Heart left ventricle (tissue), 16 donors: Measurements from ENCODE around the gene FBXL14. TPM values are rescaled to one million over a fixed set of nuclear protein-coding genes. Genes with fewer than 3 reads are reported as not detected.

Experiments
- ATAC-seq, 4 donors: fragments of 200-7000 bp; cut with Tn5 transposase; one replicate each; pipeline ENCODE4 v1.9.1; 2020 to 2022; ENCODE audit warnings: moderate library complexity in 4 of 4, mild to moderate bottlenecking in 3 of 4, moderate number of reproducible peaks in 1 of 4
- DNase-seq, 5 donors: peaks; one replicate each; pipeline ENCODE4 v3.0.0-alpha.2; 2020
- H3K27ac ChIP-seq, 12 donors: fragments of 200-600 bp; sonication (generic) in 4 of 12; one replicate each; pipeline versions ENCODE4 v1.5.0 to v1.8.0; 2016 to 2022; ENCODE audit warnings: mild to moderate bottlenecking in 2 of 12
- H3K27me3 ChIP-seq, 9 donors: fragments of 200-600 bp; sonication (generic) in 2 of 9; one replicate each; pipeline versions ENCODE4 v1.5.1 to v1.8.0; 2016 to 2022; ENCODE audit warnings: mild to moderate bottlenecking in 3 of 9
- H3K36me3 ChIP-seq, 9 donors: fragments of 200-600 bp; sonication (generic) in 2 of 9; one replicate each; pipeline versions ENCODE4 v1.5.0 to v1.8.0; 2018 to 2022; ENCODE audit warnings: mild to moderate bottlenecking in 2 of 9
- H3K4me1 ChIP-seq, 12 donors: fragments of 200-600 bp; sonication (generic) in 4 of 12; one replicate each; pipeline versions ENCODE4 v1.5.0 to v1.8.0; 2016 to 2022; ENCODE audit warnings: mild to moderate bottlenecking in 3 of 12
- H3K4me3 ChIP-seq, 12 donors: fragments of 200-600 bp; sonication (generic) in 4 of 12; one replicate each; pipeline versions ENCODE4 v1.5.0 to v1.8.0; 2017 to 2022; ENCODE audit warnings: mild to moderate bottlenecking in 9 of 12, moderate library complexity in 4 of 12
- H3K9me3 ChIP-seq, 12 donors: fragments of 200-600 bp; sonication (generic) in 4 of 12; one replicate each; pipeline versions ENCODE4 v1.5.0 to v1.8.0; 2016 to 2022; ENCODE audit warnings: mild to moderate bottlenecking in 1 of 12
- CTCF ChIP-seq, 12 donors: fragments of 200-600 bp; sonication (generic) in 4 of 12; IDR thresholded peaks; one replicate each; pipeline versions ENCODE4 v1.5.0 to v1.8.0; 2018 to 2022; ENCODE audit warnings: antibody characterized with exemption in 12 of 12, mild to moderate bottlenecking in 5 of 12
- POLR2A ChIP-seq, 2 donors: fragments of 450-650 bp; IDR thresholded peaks; one replicate each; pipeline ENCODE4 v1.6.1; 2017; ENCODE audit warnings: antibody characterized with exemption in 2 of 2, mild to moderate bottlenecking in 2 of 2, moderate library complexity in 2 of 2
- WGBS, 4 donors: extraction: QIAGEN DNeasy Blood & Tissue Kit in 2 of 4; methylation state at CpG; one replicate each; pipeline versions ENCODE4 v1.1.5 to v1.1.7; 2013 to 2018; 5-methylcytosine and 5-hydroxymethylcytosine counted together
- intact Hi-C, 10 donors: fragments of 100-400 bp; cut with DNase I; formaldehyde crosslinking; loops; one replicate each; pipeline versions ENCODE4 v1.11.1 to v1.14.2; 2022
- polyA plus RNA-seq, 2 donors: library from polyadenylated mRNA; stranded (reverse); fragments of 200-250 nt; gene quantifications; one replicate each; pipeline ENCODE4 v1.2.3, GENCODE V29; 2013
- total RNA-seq, 9 donors: library from RNA; depleted of rRNA in 2 of 9; stranded (reverse); fragments of >200 nt in 2 of 9; fragmentation: NEBNext Ultra II Directional in 3 of 9; extraction: Animal tissue kit (Norgen Biotek cat#: 25700) in 3 of 9; gene quantifications; one replicate each; pipeline versions ENCODE4 v1.1.0 to v1.2.4, GENCODE V29; 2016 to 2023
- donor health status: ischemic (EF 13 %, LVEDD 7.1; RV severe dilation, severe dysfunction).
- donor health status: healthy with polysubstance abuse.
- donor health status: DM: no; HTN: yes; CAD: no.
- donor health status: DM: no; HTN: no; CAD: no.
- donor health status: ischemic (EF 25% LVEDD 6.9; RV normal size, moderate dysfunction).
- donor health status: ischemic (EF 25% LVEDD 5.7; RV mildly dilated, moderate dysfunction).
- donor health status: healthy.
- donor health status: DM: yes; HTN: yes; CAD: no.
- donor health status: ischemic (EF 35%, LVEDD 5.7; RV mildly dilated, moderate dysfunction).
- donor health status: nonischemic (EF 11% LVEDD 7.7; RV severe dilation, severe dysfunction).
- donor health status: DM: yes; HTN: yes; CAD: no.
- donor health status: PGD.
- donor health status: ischemic (EF 29% LVEDD 5.4; RV normal size, mild dysfunction).
- donor health status: nonischemic (EF 23%, LVEDD 6.1; RV moderate dilation, normal function).

The FBXL14 gene
- total and polyA plus RNA-seq, 11 donors: 1.7 to 10.1 (median 8.4) TPM

DNA sequence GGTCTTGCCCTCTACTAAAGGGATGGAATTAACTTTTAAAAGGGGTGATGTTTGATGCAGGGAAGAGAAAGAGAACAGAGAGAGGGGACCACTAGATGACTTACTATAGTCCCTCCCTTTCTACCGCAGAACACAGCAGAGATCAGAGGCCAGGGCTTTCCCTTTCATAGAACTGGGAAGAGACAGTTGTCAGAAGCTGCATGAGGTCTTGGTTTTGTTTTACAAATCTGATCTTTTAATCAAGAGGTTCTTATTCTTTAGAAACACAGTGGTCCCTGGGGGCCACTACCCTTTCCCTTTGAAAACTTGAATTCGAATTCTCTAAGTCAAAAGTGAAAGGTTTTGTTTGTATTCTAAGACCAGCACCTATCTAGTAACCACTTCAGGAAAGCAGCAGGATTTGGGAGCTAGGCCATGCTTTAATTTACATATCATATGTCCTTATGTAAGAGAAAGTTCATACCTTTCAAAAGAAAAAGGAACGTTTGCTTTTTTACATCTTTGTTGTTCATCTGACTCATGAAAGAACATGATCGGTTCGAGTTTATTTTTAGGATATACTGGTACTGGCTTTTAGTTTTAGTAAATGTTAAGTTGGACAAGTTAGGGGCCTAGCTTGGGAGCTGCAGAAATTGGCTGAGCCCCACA, 6.3 kb downstream of the FBXL14 start:
- Histone ChIP-seq H3K4me3 (no peak overlapping the region), H3K4me1 (peaks cover 0 to 67% (median 51%) of the 10 kb centered on the region in 12 donors)
- WGBS, 4 donors: 28 to 47% (median 33%) methylated on average over 5 of the region's 5 CpGs

GRCh38 chr12:1584326-1584725, 10.1 kb downstream of the FBXL14 start:
- H3K36me3 ChIP-seq: peaks cover 0 to 17% (median 0%) of the 10 kb centered on the region in 9 donors
- 94 to 96% (median 95%) methylated on average over 4 of the region's 4 CpGs for WGBS, 4 donors
- intact Hi-C loops: loop anchor here in 5 of 10 donors (5.0 to 10.0 kb wide), 6 partner anchors 302 to 1020 kb away; no protein-coding TSS in a partner anchor
- no peak overlapping the region for H3K27ac ChIP-seq
- no peaks in the 10 kb centered on the region for H3K27me3 ChIP-seq
- H3K9me3 ChIP-seq: no peaks in the 10 kb centered on the region
- ATAC-seq (no peak), DNase-seq (no peak)
- TF ChIP-seq POLR2A (IDR thresholded peaks at IDR 0.05) (no peak), CTCF (IDR thresholded peaks at IDR 0.05) (no peak)
- peaks cover 0 to 45% (median 20%) of the 10 kb centered on the region in 12 donors for H3K4me1 ChIP-seq
- no peak overlapping the region for H3K4me3 ChIP-seq

More for the DNA sequence above, 6.3 kb downstream of the FBXL14 start:
- no peak for DNase-seq
- H3K9me3 ChIP-seq: no peaks in the 10 kb centered on the region
- H3K27ac ChIP-seq: peak overlapping the region in 9 of 12 donors; percentile 6 to 55 (median 34)
- ATAC-seq: no peak
- intact Hi-C loops: loop anchor here in 4 of 10 donors (2.0 to 10.0 kb wide), 4 partner anchors 313 to 1023 kb away; no protein-coding TSS in a partner anchor
- H3K27me3 ChIP-seq: no peaks in the 10 kb centered on the region
- TF ChIP-seq CTCF (IDR thresholded peaks at IDR 0.05) (no peak), POLR2A (IDR thresholded peaks at IDR 0.05) (no peak)
- peaks cover 0 to 17% (median 0%) of the 10 kb centered on the region in 9 donors for H3K36me3 ChIP-seq

DNA sequence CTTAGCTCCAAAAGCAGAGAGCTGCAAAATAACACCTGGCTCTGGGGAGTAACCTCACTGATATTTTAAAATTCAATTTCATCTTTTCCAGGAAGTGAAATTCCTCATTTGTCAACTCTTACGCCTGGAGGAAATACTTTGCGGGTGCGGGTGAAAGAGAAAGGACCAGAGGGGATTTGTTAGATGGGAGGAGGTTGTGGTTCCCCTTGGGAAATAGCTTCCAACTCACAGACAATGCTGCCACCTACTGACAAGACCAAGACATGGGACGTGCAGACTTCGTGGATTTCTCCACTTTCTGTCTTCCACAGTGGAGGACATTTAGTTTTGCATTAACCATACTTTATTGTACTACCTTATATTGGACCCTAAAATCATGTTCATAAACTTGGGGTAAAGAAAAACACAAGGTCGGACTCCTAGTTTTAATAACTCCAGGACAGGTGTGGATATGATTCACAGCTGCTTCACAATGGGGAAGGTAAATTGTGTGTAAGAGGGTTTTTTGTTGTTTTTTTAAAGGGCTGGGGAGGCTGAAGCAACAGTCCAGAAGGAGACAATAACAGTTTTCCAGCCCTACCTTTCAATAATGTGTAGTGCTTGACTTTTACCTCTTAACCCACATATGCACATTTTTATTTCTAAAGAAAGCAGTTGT, 10.8 kb downstream of the FBXL14 start:
- intact Hi-C loops: loop anchor here (1.0 to 10.0 kb wide), 8 partner anchors 301 to 1019 kb away; no protein-coding TSS in a partner anchor
- H3K4me3 ChIP-seq: peak overlapping the region in 9 of 12 donors; percentile 12 to 43 (median 26)
- no peak overlapping the region for H3K27ac ChIP-seq
- no peaks in the 10 kb centered on the region for H3K27me3 ChIP-seq
- H3K36me3 ChIP-seq: peaks cover 0 to 17% (median 0%) of the 10 kb centered on the region in 9 donors
- TF ChIP-seq CTCF (IDR thresholded peaks at IDR 0.05) (peak; percentile 73 to 96 (median 88)), POLR2A (IDR thresholded peaks at IDR 0.05) (no peak)
- peak in 3 of 5 donors; percentile 58 to 71 (median 71) for DNase-seq
- peaks cover 0 to 39% (median 15%) of the 10 kb centered on the region in 12 donors for H3K4me1 ChIP-seq
- whole genome bisulfite sequencing, 4 donors: 2 to 3% (median 3%) methylated on average over 6 of the region's 6 CpGs
- H3K9me3 ChIP-seq: no peaks in the 10 kb centered on the region
- peak; percentile 50 to 83 (median 80) for ATAC-seq

GRCh38 chr12:1582709-1583050, 11.7 kb downstream of the FBXL14 start:
- 92 to 98% (median 94%) methylated on average over 4 of the region's 4 CpGs for WGBS, 4 donors
- ATAC-seq (no peak), DNase-seq (no peak)
- H3K27me3 ChIP-seq: no peaks in the 10 kb centered on the region
- no peak overlapping the region for H3K4me3 ChIP-seq
- intact Hi-C loops: loop anchor here (1.0 to 10.0 kb wide), 8 partner anchors 300 to 1018 kb away; no protein-coding TSS in a partner anchor
- H3K36me3 ChIP-seq: peaks cover 0 to 17% (median 0%) of the 10 kb centered on the region in 9 donors
- H3K9me3 ChIP-seq: no peaks in the 10 kb centered on the region
- H3K27ac ChIP-seq: no peak overlapping the region
- TF ChIP-seq POLR2A (IDR thresholded peaks at IDR 0.05) (no peak), CTCF (IDR thresholded peaks at IDR 0.05) (no peak)
- peaks cover 0 to 30% (median 9%) of the 10 kb centered on the region in 12 donors for H3K4me1 ChIP-seq
